ENCODE results near the gene EIF3F. TPM values are rescaled to one million over a fixed set of nuclear protein-coding genes. Genes with fewer than 3 reads are reported as not detected.

EIF3F gene
- polyA plus RNA-seq, 2 of the 4 experiments (the other 2 are of a cell fraction): 119 to 293 TPM

- no peak for ATAC-seq
- DNase-seq (ENCODE audit: low read depth in 1 of 2, low spot score in 1 of 2): no peak
- H3K4me3 ChIP-seq: no peak overlapping the region
- H3K27ac ChIP-seq: no peak overlapping the region
- CTCF ChIA-PET: interaction anchor here (1.0 to 17.4 kb wide), 15 partner anchors 9 to 88 kb away, joined by 4 to 644 read pairs (median 14); partner anchors contain the start of gene TUB
- POLR2A ChIA-PET: no interaction called here
- no peak for TF ChIP-seq ELK1 (IDR thresholded peaks at IDR 0.05; ENCODE audit: low read depth, low read length)
- no peak overlapping the region for H3K4me2 ChIP-seq
- no peak for FAIRE-seq
- H3K9me3 ChIP-seq: no peaks in the 10 kb centered on the region
- H3K4me1 ChIP-seq: no peaks in the 10 kb centered on the region
- WGBS (ENCODE audit: missing lambda C conversion rate): 64% methylated on average over 10 of the region's 10 CpGs
These were observed 45.0 kb downstream of the EIF3F start for GRCh38 chr11:8032122-8032521.

GRCh38 chr11:8032576-8033304 lies 45.6 kb downstream of the EIF3F start:
- no peak for TF ChIP-seq HOXB5 (CRISPR knock-in tag; IDR thresholded peaks at IDR 0.05)
- no peak for TF ChIP-seq TP53 (CRISPR knock-in tag; IDR thresholded peaks at IDR 0.05)
- no peak for TF ChIP-seq CEBPB (IDR thresholded peaks at IDR 0.05)
- TF ChIP-seq POLR2A (IDR thresholded peaks at IDR 0.05; ENCODE audit: low read length): no peak
- TF ChIP-seq ZNF302 (CRISPR knock-in tag; IDR thresholded peaks at IDR 0.05): no peak
- TF ChIP-seq EHMT2 (IDR thresholded peaks at IDR 0.05; ENCODE audit: low read depth): no peak
- no peaks in the 10 kb centered on the region for H3K4me1 ChIP-seq
- ChIA-PET POLR2A (interaction anchor here (0.8 to 1.2 kb wide), 3 partner anchors 46 to 66 kb away, joined by 3 to 4 read pairs (median 4); partner anchors contain the start of gene EIF3F), CTCF (interaction anchor here (0.6 to 17.4 kb wide), 24 partner anchors 10 to 745 kb away, joined by 3 to 644 read pairs (median 9); partner anchors contain the start of gene TUB)
- ATAC-seq: peak in 1 of 2 experiments; percentile 31; a peak in 3 of 6 replicates
- H3K9me3 ChIP-seq: no peaks in the 10 kb centered on the region
- no peak for DNase-seq (ENCODE audit: low read depth in 1 of 2, low spot score in 1 of 2)
- FAIRE-seq: no peak
- WGBS (ENCODE audit: missing lambda C conversion rate): 40% methylated on average over 16 of the region's 20 CpGs
- peak overlapping the region in 1 of 2 experiments; percentile 49; a peak in 1 of 6 replicates for H3K27ac ChIP-seq
- peak overlapping the region; percentile 53 for H3K4me2 ChIP-seq
- H3K4me3 ChIP-seq: no peak overlapping the region

- peak; percentile 58 to 70 for DNase-seq (ENCODE audit: low read depth in 1 of 2, low spot score in 1 of 2)
- no peak overlapping the region for H3K4me3 ChIP-seq
- H3K27ac ChIP-seq: no peak overlapping the region
- peak overlapping the region; percentile 53 for H3K4me2 ChIP-seq
- no peaks in the 10 kb centered on the region for H3K9me3 ChIP-seq
- no peak for TF ChIP-seq RFX5 (IDR thresholded peaks at IDR 0.05)
- no peak for TF ChIP-seq KDM5A (IDR thresholded peaks at IDR 0.05)
- peak; percentile 84 for TF ChIP-seq CTCF (IDR thresholded peaks at IDR 0.05)
- no peak for TF ChIP-seq REST (IDR thresholded peaks at IDR 0.05)
- TF ChIP-seq PHF8 (IDR thresholded peaks at IDR 0.05; ENCODE audit: borderline replicate concordance, low read depth): no peak
- no peak for TF ChIP-seq NR3C1 (IDR thresholded peaks at IDR 0.05)
- TF ChIP-seq BHLHE40 (IDR thresholded peaks at IDR 0.05; ENCODE audit: low read depth, low read length): no peak
- peak; percentile 94 for TF ChIP-seq SMC3 (IDR thresholded peaks at IDR 0.05)
- TF ChIP-seq EP300 (IDR thresholded peaks at IDR 0.05): no peak
- TF ChIP-seq NFE2L2 (conservative IDR thresholded peaks at IDR 0.05; ENCODE audit: low read length): no peak
- TF ChIP-seq ZFP36 (IDR thresholded peaks at IDR 0.05; ENCODE audit: borderline replicate concordance, partially characterized antibody): no peak
- TF ChIP-seq RAD21 (conservative IDR thresholded peaks at IDR 0.05 in 1 of 2, IDR thresholded peaks at IDR 0.05 in 1 of 2): peak; percentile 74 to 79
- POLR2A ChIA-PET: interaction anchor here (0.8 to 1.2 kb wide), 3 partner anchors 46 to 66 kb away, joined by 3 to 4 read pairs (median 4); partner anchors contain the start of gene EIF3F
- no peak for FAIRE-seq
- peak; percentile 70 to 92; a peak in 5 of 6 replicates for ATAC-seq
- H3K4me1 ChIP-seq: no peaks in the 10 kb centered on the region
- CTCF ChIA-PET: interaction anchor here (0.6 to 17.4 kb wide), 25 partner anchors 9 to 746 kb away, joined by 3 to 644 read pairs (median 8); partner anchors contain the start of gene TUB
- WGBS (ENCODE audit: missing lambda C conversion rate): 37% methylated on average over 18 of the region's 19 CpGs
These were observed 46.4 kb downstream of the EIF3F start for GRCh38 chr11:8033305-8034105.

Measured in A549 (cell line).